HG02798 (cell line): Measurements from ENCODE around the gene SYNE2.
"Not testable (repeated sequence)": the region's sequence is repeated elsewhere in the genome, so short reads cannot be mapped to it uniquely, and the experiment has no call there.

Experiments
- ATAC-seq: cut with Tn5 transposase; IDR thresholded peaks from one replicate; pipeline ENCODE4 v1.9.1; 2021; ENCODE audit warnings: mild to moderate bottlenecking; ENCODE audit not compliant: unreplicated experiment, poor library complexity

Gene SYNE2

DNA sequence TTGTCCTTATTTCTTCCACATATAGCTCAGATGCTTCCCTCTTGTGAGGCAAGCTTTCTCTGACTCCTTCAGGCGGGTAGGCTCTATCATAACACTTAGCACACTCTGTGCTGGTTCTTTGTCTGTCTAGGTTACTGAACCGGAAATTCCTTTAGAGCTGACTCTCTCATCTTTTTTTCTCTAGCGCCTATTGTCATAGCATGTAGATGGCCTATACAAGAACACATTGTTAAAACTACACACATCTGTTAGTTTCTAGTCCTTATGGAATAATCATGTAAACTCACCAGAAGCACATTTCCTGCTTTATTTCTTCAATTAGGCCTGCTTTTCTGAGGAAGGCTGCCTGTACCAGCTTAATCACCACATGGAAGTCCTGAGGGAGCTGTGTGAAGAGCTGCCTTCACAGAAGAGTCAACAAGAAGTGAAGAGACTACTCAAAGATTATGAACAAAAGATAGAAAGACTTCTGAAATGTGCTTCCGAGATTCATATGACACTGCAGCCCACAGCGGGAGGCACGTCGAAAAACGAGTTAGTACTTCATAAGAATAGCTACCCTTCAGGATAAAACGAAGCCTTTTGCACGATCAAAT, 143.9 kb downstream of the SYNE2 start:
- ATAC-seq, result no peak

DNA sequence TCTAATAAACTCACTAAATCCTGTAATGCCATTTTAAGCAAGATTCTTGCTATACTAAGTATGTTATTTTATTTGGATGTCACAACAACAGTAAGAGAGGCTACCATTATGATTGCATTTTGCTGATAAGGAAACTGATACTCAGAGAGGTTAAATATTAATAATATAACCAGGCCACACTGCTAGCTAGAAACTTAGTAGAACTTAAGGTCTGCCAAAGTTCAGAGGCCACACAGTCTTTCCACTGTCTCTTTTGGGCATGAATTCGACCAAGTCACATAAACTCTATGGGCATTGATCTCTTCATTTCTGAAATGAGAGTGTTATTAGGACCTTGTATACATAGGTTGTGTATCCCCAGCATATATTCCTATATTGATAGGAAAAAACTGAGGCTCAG, 147.9 kb downstream of the SYNE2 start:
- ATAC-seq, result no peak

DNA sequence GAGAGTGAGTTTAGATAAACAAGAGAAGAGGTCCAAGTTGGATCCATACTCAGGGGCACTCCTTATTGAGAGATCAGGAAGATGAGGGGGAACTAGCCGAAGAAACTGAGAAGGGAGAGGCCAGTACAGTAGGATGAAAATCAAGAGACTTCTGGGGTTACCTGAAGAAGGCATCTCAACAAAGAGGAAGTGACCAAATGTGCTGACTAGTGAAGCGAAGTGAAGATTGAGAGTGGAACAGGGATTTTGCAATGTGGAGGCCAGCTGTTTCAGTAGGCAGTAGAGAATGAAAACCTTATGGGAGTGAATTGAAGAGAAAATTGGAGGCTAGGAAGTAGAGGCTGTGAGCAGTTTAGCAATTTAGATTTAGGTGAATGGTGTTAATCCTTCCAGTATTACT, 153.0 kb downstream of the SYNE2 start:
- no peak for ATAC-seq

DNA sequence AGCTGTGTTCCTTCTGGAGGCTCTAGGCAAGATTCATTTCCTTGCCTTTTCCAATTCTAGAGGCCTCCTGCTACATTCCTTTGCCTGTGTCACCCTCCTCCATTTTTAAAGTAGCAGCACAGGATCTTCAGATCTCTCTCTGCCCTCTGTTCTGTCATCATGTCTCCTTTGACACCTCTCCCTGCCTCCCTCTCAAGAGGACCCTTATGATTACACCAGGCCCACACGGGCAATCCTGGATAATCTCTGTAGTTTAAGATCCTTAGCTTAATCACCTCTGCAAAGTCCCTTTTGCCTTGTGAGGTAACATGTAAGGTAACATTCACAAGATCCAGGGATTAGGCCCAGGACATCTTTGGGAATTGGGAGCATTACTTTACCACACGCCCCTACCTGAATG, 155.2 kb downstream of the SYNE2 start:
- no peak for ATAC-seq

DNA sequence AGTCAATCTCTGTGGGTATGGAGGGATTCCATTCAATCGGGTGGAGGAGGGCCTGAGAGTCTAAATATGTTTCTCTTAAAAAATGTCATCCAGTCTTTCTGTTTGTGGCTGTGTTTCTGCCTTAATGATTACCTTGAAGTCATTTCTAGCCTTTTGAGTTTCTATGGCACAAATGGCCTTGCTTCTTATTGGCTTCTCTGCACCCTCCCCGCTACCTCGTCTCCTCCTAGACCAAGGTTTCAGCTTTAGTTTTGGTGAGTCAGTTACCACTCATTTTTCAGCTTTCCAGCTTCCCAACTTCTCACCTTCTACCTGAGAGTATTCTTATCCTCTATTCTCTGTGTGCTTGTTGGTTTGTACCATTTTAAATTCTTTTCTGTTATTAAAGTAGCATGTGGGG, 159.2 kb downstream of the SYNE2 start:
- no peak for ATAC-seq

DNA sequence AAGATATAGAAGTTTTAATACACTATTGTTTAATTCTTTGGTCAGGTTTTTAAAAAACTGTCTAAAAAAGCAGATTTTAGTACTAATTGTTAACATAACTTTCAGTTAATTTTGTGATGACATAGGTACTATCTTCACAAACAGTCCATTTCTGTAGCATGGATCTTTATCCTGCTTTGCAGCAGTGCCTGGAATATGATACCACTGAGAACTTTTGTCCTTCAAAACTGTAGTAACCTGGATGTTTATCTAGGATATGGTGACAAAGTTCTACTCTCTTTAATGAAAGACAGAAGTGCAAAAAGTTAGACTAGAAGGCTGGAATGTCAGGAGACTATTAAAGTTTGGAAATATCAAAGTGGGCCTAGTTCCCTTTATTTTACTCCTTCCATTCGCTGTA, 159.9 kb downstream of the SYNE2 start:
- no peak for ATAC-seq

DNA sequence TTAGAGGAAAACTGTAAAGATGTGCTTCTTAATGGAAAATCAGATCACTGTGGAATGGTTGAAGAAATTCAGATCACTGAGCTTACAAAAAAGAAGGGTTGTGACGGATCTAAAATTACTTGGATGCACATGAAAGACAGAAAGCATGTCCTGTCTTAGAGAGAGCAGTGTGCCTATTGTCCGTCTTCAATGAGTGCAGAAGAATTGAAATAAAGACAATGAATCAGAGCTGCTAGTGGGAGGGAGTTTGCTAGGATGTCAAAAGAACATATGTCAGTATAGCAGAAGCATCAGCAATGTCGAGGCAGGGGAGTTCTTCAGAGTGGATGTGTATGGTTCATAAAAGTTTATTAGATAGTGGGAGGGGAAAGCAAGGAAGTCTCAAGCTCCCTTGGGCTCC, 172.7 kb downstream of the SYNE2 start:
- no peak for ATAC-seq

DNA sequence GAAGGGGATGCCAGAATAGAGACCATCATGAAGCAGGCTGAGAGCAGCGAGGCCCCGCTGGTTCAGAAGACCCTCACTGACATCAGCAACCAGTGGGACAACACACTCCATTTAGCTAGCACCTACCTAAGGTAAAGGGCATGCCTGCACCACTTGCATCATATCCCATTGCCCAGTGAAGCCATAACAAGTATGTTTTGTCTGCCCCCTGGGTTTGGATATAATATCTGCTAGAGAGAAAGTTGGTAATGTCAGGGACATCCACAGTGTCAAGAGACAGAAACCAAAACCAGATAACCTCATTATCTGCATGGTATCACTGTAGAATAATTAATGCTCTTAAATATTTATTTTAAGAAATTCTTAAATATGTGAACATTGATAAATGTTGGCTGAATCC, 173.8 kb downstream of the SYNE2 start:
- ATAC-seq, result no peak

DNA sequence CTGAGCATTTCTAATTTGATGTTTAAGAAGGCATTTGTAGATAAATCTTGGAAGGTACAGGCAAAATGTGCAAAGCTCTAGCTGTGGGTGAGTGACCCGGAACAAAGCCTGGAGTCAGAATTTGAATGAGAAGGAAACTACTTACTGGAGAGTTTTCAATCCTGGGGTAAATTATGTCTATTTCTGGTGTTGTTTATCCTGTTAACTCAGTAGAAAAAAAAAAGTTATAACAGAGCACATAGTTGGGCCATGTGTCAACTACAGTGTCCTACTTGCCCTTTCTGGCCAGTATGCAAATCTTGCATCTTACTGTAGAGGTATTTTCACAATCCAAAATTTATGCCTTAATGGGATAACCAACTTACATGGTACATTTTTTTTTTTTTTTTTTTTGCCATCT, 182.3 kb downstream of the SYNE2 start:
- no peak for ATAC-seq

DNA sequence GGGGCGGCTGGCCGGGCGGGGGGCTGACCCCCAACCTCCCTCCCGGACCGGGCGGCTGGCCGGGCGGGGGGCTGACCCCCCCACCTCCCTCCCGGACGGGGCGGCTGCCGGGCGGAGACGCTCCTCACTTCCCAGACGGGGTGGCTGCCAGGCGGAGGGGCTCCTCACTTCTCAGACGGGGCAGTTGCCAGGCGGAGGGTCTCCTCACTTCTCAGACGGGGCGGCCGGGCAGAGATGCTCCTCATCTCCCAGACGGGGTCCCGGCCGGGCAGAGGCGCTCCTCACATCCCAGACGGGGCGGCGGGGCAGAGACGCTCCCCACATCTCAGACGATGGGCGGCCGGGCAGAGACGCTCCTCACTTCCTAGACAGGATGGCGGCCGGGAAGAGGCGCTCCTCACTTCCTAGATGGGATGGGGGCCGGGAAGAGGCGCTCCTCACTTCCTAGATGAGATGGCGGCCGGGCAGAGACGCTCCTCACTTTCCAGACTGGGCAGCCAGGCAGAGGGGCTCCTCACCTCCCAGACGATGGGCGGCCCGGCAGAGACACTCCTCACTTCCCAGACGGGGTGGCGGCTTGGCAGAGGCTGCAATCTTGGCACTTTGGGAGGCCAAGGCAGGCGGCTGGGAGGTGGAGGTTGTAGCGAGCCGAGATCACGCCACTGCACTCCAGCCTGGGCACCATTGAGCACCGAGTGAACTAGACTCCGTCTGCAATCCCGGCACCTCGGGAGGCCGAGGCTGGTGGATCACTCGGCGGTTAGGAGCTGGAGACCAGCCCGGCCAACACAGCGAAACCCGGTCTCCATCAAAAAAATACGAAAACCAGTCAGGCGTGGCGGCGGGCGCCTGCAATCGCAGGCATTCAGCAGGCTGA, 185.3 kb downstream of the SYNE2 start:
- not testable (repeated sequence) for ATAC-seq

DNA sequence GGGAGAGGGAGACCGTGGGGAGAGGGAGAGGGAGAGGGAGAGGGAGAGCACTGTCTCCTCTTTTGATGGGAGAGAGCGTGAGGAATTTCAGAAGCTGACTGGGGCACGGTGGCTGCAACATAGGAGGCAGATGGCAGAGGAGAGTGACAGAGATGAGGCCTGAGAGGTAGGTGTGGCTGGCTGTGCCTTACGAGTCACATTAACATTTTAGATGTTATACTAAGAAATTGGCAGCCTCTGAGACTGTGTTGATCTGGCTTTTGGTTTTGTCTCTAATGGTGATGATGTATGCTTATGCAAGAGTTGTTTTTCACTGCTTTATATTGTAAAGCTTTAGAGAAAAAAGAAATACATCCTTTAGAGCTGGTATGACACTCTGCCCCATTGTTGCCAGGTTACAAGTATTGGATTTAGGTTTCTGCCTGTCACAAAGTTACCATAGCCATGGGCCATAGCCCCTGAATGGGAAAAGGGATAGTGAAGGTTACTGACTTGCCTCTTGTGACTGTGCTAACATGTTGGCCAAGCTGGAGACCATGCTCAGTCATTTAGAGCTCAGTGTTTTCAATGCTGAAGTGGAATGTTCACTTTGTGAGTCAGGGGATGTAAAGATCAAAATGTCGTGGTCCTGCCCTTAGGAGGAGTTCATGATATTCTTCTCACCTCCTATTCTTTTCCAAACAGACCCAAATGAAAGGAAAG, 186.2 kb downstream of the SYNE2 start:
- ATAC-seq, result no peak

DNA sequence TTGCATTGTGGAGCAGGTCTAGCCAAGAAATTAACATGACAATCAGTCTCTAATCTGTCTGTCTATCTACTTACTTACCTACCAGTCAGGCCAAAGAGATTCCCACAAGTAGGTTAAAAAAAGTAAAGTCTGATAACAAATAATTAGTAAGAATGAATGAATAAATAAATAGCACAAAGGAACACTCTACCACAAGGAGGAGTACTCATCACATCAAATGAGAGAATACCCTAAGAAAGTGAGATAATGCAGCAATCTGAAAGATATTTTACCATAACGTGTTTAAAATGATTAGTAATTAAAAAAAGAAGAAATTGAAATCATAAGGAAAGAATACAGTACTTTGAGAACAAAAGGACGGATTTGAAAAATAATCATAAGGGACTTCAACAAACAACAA, 187.2 kb downstream of the SYNE2 start:
- no peak for ATAC-seq

DNA sequence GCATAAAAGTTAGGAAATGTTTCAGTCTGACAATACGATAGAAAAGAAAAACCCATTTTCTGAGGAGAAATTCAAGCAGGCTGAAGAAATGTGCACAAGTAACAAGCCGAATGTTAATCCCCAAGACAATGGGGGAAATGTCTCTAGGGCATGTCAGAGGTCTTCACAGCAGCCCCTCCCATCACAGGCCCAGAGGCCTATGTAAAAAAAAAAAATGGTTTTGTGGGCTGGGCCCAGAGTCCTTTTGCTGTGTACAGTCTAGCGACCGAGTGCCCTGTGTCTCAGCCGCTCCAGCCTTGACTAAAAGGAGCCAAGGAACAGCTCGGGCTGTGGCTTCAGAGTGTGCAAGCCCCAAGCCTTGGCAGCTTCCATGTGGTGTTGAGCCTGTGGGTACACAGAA, 190.5 kb downstream of the SYNE2 start:
- ATAC-seq, result not testable (repeated sequence)

DNA sequence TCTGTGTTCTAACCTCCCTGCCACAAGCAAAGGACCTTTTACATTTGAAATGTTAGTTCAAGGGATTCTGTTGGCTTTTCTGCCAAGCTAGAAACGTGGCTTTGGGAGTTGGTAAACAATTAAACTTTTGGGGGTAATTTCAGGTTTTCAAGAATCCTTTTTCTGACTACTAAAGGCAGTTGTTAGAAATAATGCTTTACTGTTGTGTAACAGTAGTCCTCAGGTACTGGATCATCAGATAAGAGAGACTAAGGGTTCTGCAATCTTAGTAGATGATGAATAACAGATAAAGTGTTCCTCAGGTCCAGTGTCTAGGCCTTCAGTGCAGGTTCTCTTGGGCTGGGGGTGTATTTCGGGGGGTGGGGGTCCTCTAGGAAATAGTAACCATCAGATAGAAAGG, 192.3 kb downstream of the SYNE2 start:
- ATAC-seq, result no peak

DNA sequence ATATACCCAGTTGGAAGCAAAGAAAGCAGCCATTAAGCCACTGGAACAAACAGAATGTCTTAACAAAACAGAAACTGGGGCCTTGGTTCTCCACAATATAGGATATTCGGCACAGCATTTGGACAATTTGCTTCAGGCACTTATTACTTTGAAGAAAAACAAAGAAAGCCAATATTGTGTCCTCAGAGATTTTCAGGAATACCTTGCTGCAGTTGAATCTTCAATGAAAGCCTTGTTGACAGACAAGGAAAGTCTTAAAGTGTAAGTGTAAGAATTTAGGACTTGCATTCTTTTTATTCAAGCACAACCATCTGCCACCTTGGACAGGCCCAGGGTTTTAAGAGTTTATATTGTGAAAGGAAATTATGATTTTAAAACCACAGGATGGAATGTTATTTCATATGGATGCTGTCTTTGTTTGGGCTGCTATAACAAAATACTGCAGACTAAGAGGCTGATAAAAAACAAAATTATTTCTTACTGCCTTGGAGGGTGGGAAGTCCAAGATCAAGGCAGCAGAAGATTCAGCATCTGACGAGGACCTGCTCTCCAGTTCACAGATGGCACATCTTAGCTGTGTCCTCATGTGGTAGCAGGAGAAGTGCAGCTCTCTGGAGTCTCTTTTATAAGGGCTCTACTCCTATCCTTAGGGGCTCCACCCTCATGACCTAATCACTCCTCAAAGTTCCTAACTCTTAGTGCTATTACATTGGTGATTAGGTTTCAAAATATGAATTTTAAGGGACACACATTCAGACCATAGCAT, 197.0 kb downstream of the SYNE2 start:
- ATAC-seq, result no peak

DNA sequence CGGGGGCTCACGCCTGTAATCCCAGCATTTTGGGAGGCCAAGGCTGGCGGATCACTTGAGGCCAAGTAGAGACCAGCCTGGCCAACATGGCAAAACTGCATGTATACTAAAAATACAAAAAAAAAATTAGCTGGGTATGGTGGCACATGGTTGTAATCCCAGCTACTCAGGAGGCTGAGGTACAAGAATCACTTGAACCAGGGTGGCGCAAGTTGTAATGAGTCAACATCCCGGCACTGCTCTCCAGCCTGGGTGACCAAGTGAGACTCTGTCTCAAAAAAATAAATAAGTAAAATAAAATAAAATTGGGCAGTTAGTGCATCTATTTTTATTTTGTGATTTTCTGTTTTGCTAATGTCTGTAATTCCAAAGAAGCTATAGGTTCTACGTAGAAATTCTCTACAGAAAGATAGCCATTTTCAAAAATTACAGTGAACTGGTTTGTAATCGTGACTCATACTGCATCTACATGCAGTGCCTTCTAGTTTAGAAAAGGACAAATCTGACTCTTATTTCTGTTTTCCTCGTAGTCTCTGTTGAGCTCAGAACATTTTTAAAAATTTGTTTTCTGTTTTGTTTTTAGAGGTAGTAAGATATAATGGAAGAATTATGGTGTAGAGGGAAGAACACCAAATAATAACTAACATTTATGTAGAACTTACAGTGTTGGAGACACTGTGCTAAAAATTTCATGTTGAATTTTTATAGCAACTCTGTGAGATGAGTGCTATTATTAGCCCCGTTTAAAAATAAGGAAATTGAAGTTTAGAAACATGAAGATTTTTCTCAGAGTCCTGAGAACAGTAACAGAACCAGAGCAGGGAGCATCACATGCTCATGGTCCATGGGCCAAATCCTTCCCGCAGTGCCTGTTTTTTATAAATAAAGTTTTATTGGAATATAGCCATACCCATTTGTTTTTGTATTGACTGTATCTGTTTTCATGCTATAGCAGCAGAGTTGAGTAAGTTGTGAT, 201.2 kb downstream of the SYNE2 start:
- ATAC-seq, result no peak

DNA sequence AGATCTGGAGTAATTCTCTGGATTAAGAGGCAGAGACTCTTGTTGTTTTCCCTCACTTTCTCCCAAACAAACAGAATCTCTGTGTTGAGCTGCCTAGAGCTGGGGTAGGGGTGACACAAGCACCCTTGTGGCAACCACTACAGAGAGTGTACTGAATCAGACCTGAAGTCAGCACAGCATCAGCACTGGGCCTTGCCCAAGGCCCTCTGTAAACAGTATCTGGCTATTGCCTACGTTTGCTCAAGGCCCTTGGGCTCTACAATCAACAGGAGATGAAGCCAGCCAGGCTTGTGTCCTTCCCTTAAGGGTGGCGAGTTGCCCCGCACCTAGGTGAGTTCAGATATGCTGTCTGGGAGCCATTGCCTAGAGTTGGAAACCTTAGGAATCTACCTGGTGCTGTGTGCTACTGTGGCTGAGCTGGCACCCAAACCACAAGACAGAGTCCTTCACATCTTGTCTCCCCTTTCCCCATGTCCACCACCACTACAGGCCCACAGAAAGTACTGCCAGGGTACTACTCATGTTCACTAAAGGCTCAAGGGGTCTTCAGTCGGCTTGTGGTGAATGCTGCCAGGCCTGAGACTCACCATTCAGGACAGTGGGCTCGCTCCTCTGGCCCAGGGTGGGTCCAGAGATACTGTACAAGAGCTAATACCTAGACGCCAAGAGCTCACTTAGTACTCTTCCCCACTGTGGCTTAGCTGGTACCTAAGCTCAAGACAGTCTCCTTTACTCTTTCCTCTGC, 206.8 kb downstream of the SYNE2 start:
- ATAC-seq, result no peak

DNA sequence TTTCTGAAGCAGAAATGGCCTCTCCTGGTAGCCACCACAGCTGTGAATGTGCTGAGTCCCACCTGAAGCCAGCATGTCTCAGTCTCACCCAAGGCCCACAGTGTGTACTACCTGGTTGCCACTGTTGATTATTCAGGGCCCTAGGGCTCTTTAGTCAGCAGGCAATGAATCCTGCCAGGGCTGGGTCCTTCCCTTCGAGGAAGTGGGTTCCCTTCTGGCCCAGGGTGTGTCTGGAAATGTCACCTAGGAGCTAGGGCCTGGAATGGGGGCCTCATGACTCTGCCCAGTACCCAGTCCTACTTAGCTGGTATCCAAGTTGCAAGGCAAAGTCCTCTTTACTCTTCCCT, 207.4 kb downstream of the SYNE2 start:
- ATAC-seq, result no peak

DNA sequence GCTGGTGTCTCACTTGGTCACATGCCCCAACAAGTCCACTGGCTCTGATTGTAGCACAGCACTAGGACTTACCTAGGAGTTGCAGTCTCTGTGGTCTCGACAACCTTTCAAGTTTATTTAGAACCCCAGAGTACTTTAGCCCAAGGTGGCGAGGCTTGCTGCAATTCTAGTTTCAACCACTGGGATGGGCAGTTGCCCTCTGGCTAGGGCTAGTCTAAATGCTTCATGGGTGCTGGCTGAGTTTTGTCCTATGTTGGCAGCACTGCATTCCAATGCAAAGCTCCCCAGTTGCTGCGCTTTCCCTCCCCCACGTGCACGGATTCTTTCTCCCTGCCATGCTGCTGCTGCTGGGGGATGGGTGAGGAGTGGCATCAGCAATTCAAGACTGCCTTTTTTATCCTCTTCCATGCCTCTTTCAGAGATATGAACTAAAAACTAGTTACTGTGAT, 207.9 kb downstream of the SYNE2 start:
- ATAC-seq, result no peak
